HL-60/S4 (cell line): ENCODE measurements around the gene SHC3.
"Not testable (repeated sequence)": the region's sequence is repeated elsewhere in the genome, so short reads cannot be mapped to it uniquely, and the experiment has no call there.

ENCODE experiments used
- in situ Hi-C: fragments of 300-500 bp; cut with MboI; formaldehyde crosslinking; loops from 2 replicates; pipeline ENCODE4 v1.14.3; 2022; ENCODE audit warnings: low sequenced_read_pairs

SHC3 gene

GRCh38 chr9:89177944-89178829 lies at the start of gene SHC3:
Gene SHC3, minus strand, starts transcription at chr9:89178818. Its CDS starts 358 bp downstream, at chr9:89178460.
- in situ Hi-C loops: no loop called here

GRCh38 chr9:89225991-89226471 lies 47.4 kb upstream of the SHC3 start:
- in situ Hi-C loops: no loop called here

- in situ Hi-C loops: no loop called here
Observed at GRCh38 chr9:89225587-89225986, 47.0 kb upstream of the SHC3 start.

GRCh38 chr9:89225036-89225435 lies 46.4 kb upstream of the SHC3 start:
- in situ Hi-C loops: no loop called here

GRCh38 chr9:89224633-89225032 lies 46.0 kb upstream of the SHC3 start:
- in situ Hi-C loops: no loop called here

GRCh38 chr9:89223396-89223977 lies 44.9 kb upstream of the SHC3 start:
- in situ Hi-C loops: no loop called here

- in situ Hi-C loops: loop anchor here (10.0 kb wide), 1 partner anchor 55 kb away; no protein-coding TSS in a partner anchor
Observed at GRCh38 chr9:89219637-89220036, 41.0 kb upstream of the SHC3 start.

- in situ Hi-C loops: loop anchor here (10.0 kb wide), 1 partner anchor 57 kb away; no protein-coding TSS in a partner anchor
Observed at GRCh38 chr9:89218040-89218928, 39.7 kb upstream of the SHC3 start.

GRCh38 chr9:89215342-89215741 lies 36.7 kb upstream of the SHC3 start:
- in situ Hi-C loops: loop anchor here (10.0 kb wide), 1 partner anchor 59 kb away; no protein-coding TSS in a partner anchor

GRCh38 chr9:89213396-89213880 lies 34.8 kb upstream of the SHC3 start:
- in situ Hi-C loops: loop anchor here (10.0 kb wide), 1 partner anchor 61 kb away; no protein-coding TSS in a partner anchor

- in situ Hi-C loops: loop anchor here (10.0 kb wide), 1 partner anchor 63 kb away; no protein-coding TSS in a partner anchor
Observed at GRCh38 chr9:89212171-89212570, 33.6 kb upstream of the SHC3 start.

GRCh38 chr9:89209311-89209710 lies 30.7 kb upstream of the SHC3 start:
- in situ Hi-C loops: not testable (repeated sequence)

- in situ Hi-C loops: no loop called here
Observed at GRCh38 chr9:89207026-89207425, 28.4 kb upstream of the SHC3 start.

GRCh38 chr9:89204801-89205200 lies 26.2 kb upstream of the SHC3 start:
- in situ Hi-C loops: no loop called here

- in situ Hi-C loops: no loop called here
Observed at GRCh38 chr9:89195131-89195797, 16.6 kb upstream of the SHC3 start.

GRCh38 chr9:89194421-89195130 lies 16.0 kb upstream of the SHC3 start:
- in situ Hi-C loops: no loop called here

GRCh38 chr9:89191004-89191403 lies 12.4 kb upstream of the SHC3 start:
- in situ Hi-C loops: no loop called here

GRCh38 chr9:89189215-89189614 lies 10.6 kb upstream of the SHC3 start:
- in situ Hi-C loops: no loop called here

- in situ Hi-C loops: no loop called here
Observed at GRCh38 chr9:89187950-89188349, 9.3 kb upstream of the SHC3 start.
